ENCODE results near the gene GNS.

Gene GNS

GRCh38 chr12:64673490-64674169 lies 85.6 kb downstream of the GNS start:
- H3K4me1 Mint-ChIP-seq (ENCODE audit: low read depth), result peaks cover 93% of the 10 kb centered on the region
- no peak overlapping the region for H3K4me3 Mint-ChIP-seq
- peak; percentile 25 for DNase-seq
- no peaks in the 10 kb centered on the region for H3K9me3 Mint-ChIP-seq
- peak overlapping the region; percentile 97 for H3K27ac Mint-ChIP-seq
- no peaks in the 10 kb centered on the region for H3K27me3 Mint-ChIP-seq
- peaks cover 9% of the 10 kb centered on the region for H3K36me3 Mint-ChIP-seq (ENCODE audit: low read depth)

- DNase-seq, result peak; percentile 45
- no peaks in the 10 kb centered on the region for H3K27me3 Mint-ChIP-seq
- H3K27ac Mint-ChIP-seq, result peak overlapping the region; percentile 97
- peaks cover 92% of the 10 kb centered on the region for H3K4me1 Mint-ChIP-seq (ENCODE audit: low read depth)
- H3K36me3 Mint-ChIP-seq (ENCODE audit: low read depth), result peaks cover 12% of the 10 kb centered on the region
- H3K9me3 Mint-ChIP-seq, result no peaks in the 10 kb centered on the region
- H3K4me3 Mint-ChIP-seq, result peak overlapping the region; percentile 40
Measured at GRCh38 chr12:64672925-64673409, 86.2 kb downstream of the GNS start.

GRCh38 chr12:64671681-64672080 lies 87.5 kb downstream of the GNS start:
- Mint-ChIP-seq H3K27me3 (no peaks in the 10 kb centered on the region), H3K36me3 (ENCODE audit: low read depth) (peaks cover 13% of the 10 kb centered on the region), H3K4me3 (peak overlapping the region; percentile 83), H3K4me1 (ENCODE audit: low read depth) (peaks cover 92% of the 10 kb centered on the region), H3K27ac (peak overlapping the region; percentile 97), H3K9me3 (no peaks in the 10 kb centered on the region)
- DNase-seq, result peak; percentile 31

GRCh38 chr12:64670919-64671639 lies 88.1 kb downstream of the GNS start:
- Mint-ChIP-seq H3K27ac (peak overlapping the region; percentile 97), H3K9me3 (no peaks in the 10 kb centered on the region), H3K4me3 (peak overlapping the region; percentile 83), H3K4me1 (ENCODE audit: low read depth) (peaks cover 94% of the 10 kb centered on the region), H3K36me3 (ENCODE audit: low read depth) (peaks cover 13% of the 10 kb centered on the region), H3K27me3 (no peaks in the 10 kb centered on the region)
- peak; percentile 50 for DNase-seq

GRCh38 chr12:64670019-64670418 lies 89.2 kb downstream of the GNS start:
- Mint-ChIP-seq H3K27me3 (no peaks in the 10 kb centered on the region), H3K4me3 (peak overlapping the region; percentile 83), H3K36me3 (ENCODE audit: low read depth) (peaks cover 13% of the 10 kb centered on the region), H3K9me3 (no peaks in the 10 kb centered on the region), H3K27ac (peak overlapping the region; percentile 97), H3K4me1 (ENCODE audit: low read depth) (peaks cover 95% of the 10 kb centered on the region)
- DNase-seq, result peak; percentile 36

GRCh38 chr12:64669270-64669842 lies 89.8 kb downstream of the GNS start:
- Mint-ChIP-seq H3K27ac (peak overlapping the region; percentile 97), H3K4me1 (ENCODE audit: low read depth) (peaks cover 94% of the 10 kb centered on the region), H3K36me3 (ENCODE audit: low read depth) (peaks cover 13% of the 10 kb centered on the region), H3K4me3 (peak overlapping the region; percentile 83), H3K27me3 (no peaks in the 10 kb centered on the region), H3K9me3 (no peaks in the 10 kb centered on the region)
- DNase-seq, result peak; percentile 57

- DNase-seq, result peak; percentile 26
- Mint-ChIP-seq H3K4me1 (ENCODE audit: low read depth) (peaks cover 91% of the 10 kb centered on the region), H3K27me3 (no peaks in the 10 kb centered on the region), H3K9me3 (no peaks in the 10 kb centered on the region), H3K27ac (peak overlapping the region; percentile 97), H3K4me3 (no peak overlapping the region), H3K36me3 (ENCODE audit: low read depth) (peaks cover 11% of the 10 kb centered on the region)
Measured at GRCh38 chr12:64667793-64668192, 91.4 kb downstream of the GNS start.

- Mint-ChIP-seq H3K27ac (peak overlapping the region; percentile 97), H3K27me3 (no peaks in the 10 kb centered on the region), H3K9me3 (no peaks in the 10 kb centered on the region), H3K36me3 (ENCODE audit: low read depth) (peaks cover 8% of the 10 kb centered on the region), H3K4me1 (ENCODE audit: low read depth) (peaks cover 90% of the 10 kb centered on the region), H3K4me3 (peak overlapping the region; percentile 38)
- DNase-seq, result peak; percentile 23
Measured at GRCh38 chr12:64666054-64666914, 92.9 kb downstream of the GNS start.

- peaks cover 10% of the 10 kb centered on the region for H3K36me3 Mint-ChIP-seq (ENCODE audit: low read depth)
- H3K4me1 Mint-ChIP-seq (ENCODE audit: low read depth), result peaks cover 90% of the 10 kb centered on the region
Measured at GRCh38 chr12:64665514-64665913, 93.7 kb downstream of the GNS start.

More at GRCh38 chr12:64665514-64665913, 93.7 kb downstream of the GNS start:
- peak overlapping the region; percentile 38 for H3K4me3 Mint-ChIP-seq
- H3K27ac Mint-ChIP-seq, result peak overlapping the region; percentile 97
- no peaks in the 10 kb centered on the region for H3K27me3 Mint-ChIP-seq
- no peaks in the 10 kb centered on the region for H3K9me3 Mint-ChIP-seq
- DNase-seq, result no peak
